ENCODE results near the gene KCND3.

- TF ChIP-seq POLR2AphosphoS5 (IDR thresholded peaks at IDR 0.05): no peak
- TF ChIP-seq CTCF (IDR thresholded peaks at IDR 0.05): no peak
- TF ChIP-seq POLR2A (IDR thresholded peaks at IDR 0.05): no peak
These were observed 106.9 kb downstream of the KCND3 start for GRCh38 chr1:111882559-111882958.
